K562 (cell line): ENCODE results near the gene LGALS12. TPM values are rescaled to one million over a fixed set of nuclear protein-coding genes. Genes with fewer than 3 reads are reported as not detected.

ENCODE experiments used
- ATAC-seq: fragments of 200-7000 bp; cut with Tn5 transposase; 3 replicates; pipeline ENCODE4 v1.9.1; 2020; ENCODE audit warnings: moderate library complexity
- BruUV-seq: library from RNA; stranded (reverse); fragments of 400-500 nt; replicated peaks from 2 replicates; lab custom pipeline; 2021; lab: Mats Ljungman, UMichigan
- CTCF ChIA-PET: fragments of 300-600 bp; formaldehyde crosslinking; extraction: SDS; loops from one replicate; lab custom pipeline; 2021; ENCODE audit warnings: low intra/inter-chr PET ratio; lab: Yijun Ruan, JAX
- POLR2A ChIA-PET: fragments of 300-600, 350-650 bp; sonication (Branson Sonifier 250); formaldehyde crosslinking; extraction: SDS; loops from one replicate; lab custom pipeline; 2021; ENCODE audit warnings: antibody characterized with exemption, inconsistent platforms; lab: Yijun Ruan, JAX
- DNase-seq, 4 experiments: peaks; one replicate each; pipeline versions ENCODE4 v3.0.0 to v3.0.0-alpha.2; 2011 to 2018; ENCODE audit warnings: low spot score in 3 of 4, mixed read lengths in 3 of 4; ENCODE audit errors: extremely low read depth in 1 of 4
- FAIRE-seq: peaks from 2 replicates; lab custom pipeline; 2011; peaks lifted over from hg19 to GRCh38; lab: Jason Lieb, UNC
- H2AFZ ChIP-seq: 2 replicates; pipeline ENCODE4 v1.6.0; 2011; ENCODE audit warnings: low read depth, low read length, control low read depth, inconsistent platforms
- H3K27ac ChIP-seq: fragments of 200-600 bp; 3 replicates; pipeline ENCODE4 v1.8.0; 2011; ENCODE audit warnings: low read depth, mild to moderate bottlenecking, control low read depth, inconsistent platforms, low read length, moderate library complexity, mixed read lengths; ENCODE audit errors: extremely low read depth
- H3K27me3 ChIP-seq, 2 experiments: fragments of 300-600 bp in 1 of 2; 2 replicates in 1 of 2; 3 replicates in 1 of 2; pipeline versions ENCODE4 v1.6.0 to v1.8.0; 2011; ENCODE audit warnings: inconsistent platforms in 2 of 2, low read length in 2 of 2, mild to moderate bottlenecking in 1 of 2, mixed read lengths in 1 of 2, moderate library complexity in 1 of 2; ENCODE audit not compliant: control insufficient read depth in 2 of 2, insufficient read depth in 2 of 2
- H3K36me3 ChIP-seq: fragments of 300-600 bp; 3 replicates; pipeline ENCODE4 v1.8.0; 2011; ENCODE audit warnings: mild to moderate bottlenecking, low read length, inconsistent platforms; ENCODE audit not compliant: control insufficient read depth, insufficient read depth
- H3K4me1 ChIP-seq, 2 experiments: fragments of 200-600 bp in 1 of 2; replicated peaks in 1 of 2; 2 replicates in 1 of 2; 3 replicates in 1 of 2; pipeline versions ENCODE4 v1.5.1 to v1.8.0; 2011; ENCODE audit warnings: inconsistent platforms in 2 of 2, low read length in 2 of 2, mild to moderate bottlenecking in 1 of 2, mixed read lengths in 1 of 2, moderate library complexity in 1 of 2; ENCODE audit not compliant: control insufficient read depth in 2 of 2, insufficient read depth in 2 of 2
- H3K4me2 ChIP-seq: 2 replicates; pipeline ENCODE4 v1.6.1; 2011; ENCODE audit warnings: low read length, control low read depth, inconsistent platforms, mixed read lengths; ENCODE audit not compliant: insufficient read depth
- H3K4me3 ChIP-seq: fragments of 200-600 bp; sonication (generic), shearing (Covaris generic); 2 replicates; pipeline ENCODE4 v1.5.1; 2016; ENCODE audit warnings: control low read depth, inconsistent platforms
- H3K79me2 ChIP-seq: fragments of 200-600 bp; 3 replicates; pipeline ENCODE4 v1.8.0; 2011; ENCODE audit warnings: low read length, inconsistent platforms; ENCODE audit not compliant: control insufficient read depth, insufficient read depth
- H3K9ac ChIP-seq, 2 experiments: 2 replicates each; pipeline versions ENCODE4 v1.6.0 to v1.6.1; 2011; ENCODE audit warnings: low read depth in 2 of 2, low read length in 2 of 2, control low read depth in 1 of 2, inconsistent platforms in 1 of 2, mild to moderate bottlenecking in 1 of 2, mixed read lengths in 1 of 2; ENCODE audit not compliant: insufficient read depth in 1 of 2
- H3K9me1 ChIP-seq: one replicate; pipeline ENCODE4 v1.6.0; 2011; ENCODE audit warnings: inconsistent platforms, mild to moderate bottlenecking, low read length, moderate library complexity; ENCODE audit not compliant: control insufficient read depth, insufficient read depth
- H3K9me3 ChIP-seq: replicated peaks from 2 replicates; pipeline ENCODE4 v1.5.1; 2011; ENCODE audit warnings: low read depth, low read length, inconsistent platforms; ENCODE audit not compliant: control insufficient read depth, insufficient read depth
- H4K20me1 ChIP-seq: replicated peaks from 2 replicates; pipeline ENCODE4 v1.6.1; 2011; ENCODE audit warnings: low read length, inconsistent platforms, mixed read lengths; ENCODE audit not compliant: control insufficient read depth, insufficient read depth
- FOXK2 ChIP-seq, 2 experiments: fragments of 450-650 bp; IDR thresholded peaks in 1 of 2; conservative IDR thresholded peaks in 1 of 2; 2 replicates each; pipeline ENCODE4 v1.6.1; 2016; ENCODE audit warnings: low read depth in 2 of 2, mild to moderate bottlenecking in 1 of 2
- HCFC1 ChIP-seq: IDR thresholded peaks from 2 replicates; pipeline ENCODE4 v1.6.1; 2012; ENCODE audit warnings: low read depth, low read length, improper control_type of control experiment
- MITF ChIP-seq: IDR thresholded peaks from 2 replicates; pipeline ENCODE4 v1.6.1; 2014; ENCODE audit warnings: antibody characterized with exemption
- NFIC ChIP-seq: fragments of 450-650 bp; IDR thresholded peaks from 2 replicates; pipeline ENCODE4 v1.6.1; 2017; ENCODE audit warnings: mild to moderate bottlenecking, inconsistent platforms
- PRPF4 ChIP-seq: fragments of 200-400 bp; formaldehyde crosslinking; IDR thresholded peaks from one replicate; pipeline ENCODE4 v1.6.1; 2017; ENCODE audit warnings: low read length, low read depth, mild to moderate bottlenecking; ENCODE audit not compliant: insufficient read depth, poor library complexity, severe bottlenecking
- SIN3B ChIP-seq: fragments of 450-650 bp; IDR thresholded peaks from 2 replicates; pipeline ENCODE4 v1.6.1; 2017; ENCODE audit warnings: low read depth, mild to moderate bottlenecking, moderate library complexity
- SMARCC2 ChIP-seq: fragments of 450-650 bp; IDR thresholded peaks from 2 replicates; pipeline ENCODE4 v1.6.1; 2017; ENCODE audit warnings: antibody characterized with exemption, moderate library complexity, mild to moderate bottlenecking, low read depth
- XRCC3 ChIP-seq: fragments of 450-650 bp; IDR thresholded peaks from 2 replicates; pipeline ENCODE4 v1.6.1; 2017; ENCODE audit warnings: mild to moderate bottlenecking, moderate library complexity
- ZFP1 ChIP-seq: fragments of 450-650 bp; formaldehyde crosslinking; IDR thresholded peaks from 2 replicates; pipeline ENCODE4 v1.4.0; 2020; ENCODE audit warnings: mild to moderate bottlenecking, mixed read lengths
- ZNF174 ChIP-seq: fragments of 250-450 bp; sonication (Bioruptor Pico); IDR thresholded peaks from 2 replicates; pipeline ENCODE4 v1.4.0; 2020; ENCODE audit warnings: mild to moderate bottlenecking
- ZNF408 ChIP-seq: fragments of 250-450 bp; sonication (Bioruptor Pico); IDR thresholded peaks from 2 replicates; pipeline ENCODE4 v1.4.0; 2020; ENCODE audit warnings: low read depth, mild to moderate bottlenecking, moderate library complexity
- WGBS: fragments of 100-300 bp; shearing (Covaris generic); methylation state at CpG from one replicate; pipeline ENCODE4 v1.1.6; 2016; ENCODE audit warnings: low coverage, mixed read lengths; ENCODE audit not compliant: insufficient coverage; ENCODE audit errors: missing lambda C conversion rate; 5-methylcytosine and 5-hydroxymethylcytosine counted together
- in situ Hi-C: fragments of 300-500 bp; cut with MboI; formaldehyde crosslinking; loops from 4 replicates; pipeline ENCODE4 v1.15.0; 2018; ENCODE audit warnings: inconsistent platforms, mixed read lengths
- intact Hi-C: fragments of 100-400 bp; cut with micrococcal nuclease; formaldehyde crosslinking; loops from 2 replicates; pipeline ENCODE4 v1.14.2; 2022
- polyA plus RNA-seq, 8 experiments: library from polyadenylated mRNA; depleted of rRNA in 4 of 8; stranded (reverse) in 5 of 8; unstranded in 3 of 8; fragments of >200 nt; fragmentation: Nextera tagmentation in 2 of 8; fragmentation: Illumina TruSeq in 1 of 8; extraction: Ambion mirVana in 2 of 8; extraction: Trizol in 1 of 8; gene quantifications; 2 replicates each; pipeline versions ENCODE4 v1.2.1 to v1.2.3, GENCODE V29; 2011 to 2014; ENCODE audit warnings: inconsistent platforms in 1 of 8, missing spikeins in 1 of 8
- total RNA-seq, 7 experiments: library from RNA; depleted of rRNA in 6 of 7; stranded (reverse); fragments of >200 nt in 6 of 7; fragmentation: Illumina TruSeq in 2 of 7; extraction: Trizol in 2 of 7; gene quantifications; 2 replicates each; pipeline versions ENCODE4 v1.2.1 to v1.2.3, GENCODE V29; 2011 to 2021; ENCODE audit warnings: low replicate concordance in 1 of 7

The LGALS12 gene
- total and polyA plus RNA-seq, 9 of the 15 experiments (the other 6 are each of a cell fraction or from before 2014, with no cell fraction given): 0.66 to 8.0 (median 5.0) TPM

- intact Hi-C loops: no loop called here
- in situ Hi-C loops: loop anchor here (10.0 kb wide), 1 partner anchor 264 kb away; no protein-coding TSS in a partner anchor
- no peaks in the 10 kb centered on the region for H3K9me1 ChIP-seq
- no peak for TF ChIP-seq NFIC
- TF ChIP-seq SMARCC2: no peak
- TF ChIP-seq ZFP1 (CRISPR knock-in tag): no peak
- no peak for TF ChIP-seq FOXK2 (conservative IDR thresholded peaks at IDR 0.05 in 1 of 2, IDR thresholded peaks at IDR 0.05 in 1 of 2; ENCODE audit: low read depth in 2 of 2)
- TF ChIP-seq ZNF174 (CRISPR knock-in tag): no peak
- no peak for TF ChIP-seq HCFC1
- TF ChIP-seq PRPF4: no peak
- no peak for TF ChIP-seq ZNF408 (CRISPR knock-in tag)
- TF ChIP-seq MITF: no peak
- no peak for TF ChIP-seq XRCC3
- no peak for TF ChIP-seq SIN3B
- ATAC-seq (no peak), DNase-seq (no peak), FAIRE-seq (no peak)
- no TSS peak for BruUV-seq
- no peaks in the 10 kb centered on the region for H4K20me1 ChIP-seq
- H2AFZ ChIP-seq: no peak overlapping the region
- 2% methylated on average over 3 of the region's 3 CpGs for WGBS
- H3K9ac ChIP-seq: no peak overlapping the region
- ChIA-PET POLR2A (no interaction called here), CTCF (no interaction called here)
- H3K79me2 ChIP-seq: no peaks in the 10 kb centered on the region
- H3K4me2 ChIP-seq: no peak overlapping the region
- H3K4me1 ChIP-seq: no peaks in the 10 kb centered on the region
- H3K36me3 ChIP-seq: no peaks in the 10 kb centered on the region
- no peaks in the 10 kb centered on the region for H3K9me3 ChIP-seq
- peaks cover 8 to 10% of the 10 kb centered on the region in 2 experiments; a peak in 2 of 5 replicates for H3K27me3 ChIP-seq
- H3K4me3 ChIP-seq: no peak overlapping the region
- no peak overlapping the region for H3K27ac ChIP-seq
Observed at GRCh38 chr11:63470311-63470710, 35.6 kb upstream of the LGALS12 start.
